HEK293T (cell line): ENCODE results near the gene MZB1.

Source experiments
- ELF4 ChIP-seq: fragments of 450-650 bp; IDR thresholded peaks from 2 replicates; pipeline ENCODE4 v1.6.1; 2017; ENCODE audit warnings: antibody characterized with exemption
- FOXA1 ChIP-seq: fragments of 450-650 bp; IDR thresholded peaks from 2 replicates; pipeline ENCODE4 v1.6.1; 2016; ENCODE audit warnings: mild to moderate bottlenecking
- FOXK2 ChIP-seq: fragments of 450-650 bp; IDR thresholded peaks from 2 replicates; pipeline ENCODE4 v1.6.1; 2016; ENCODE audit warnings: mild to moderate bottlenecking
- SUZ12 ChIP-seq: fragments of 450-650 bp; IDR thresholded peaks from 2 replicates; pipeline ENCODE4 v1.6.1; 2016; ENCODE audit warnings: mild to moderate bottlenecking

DNA sequence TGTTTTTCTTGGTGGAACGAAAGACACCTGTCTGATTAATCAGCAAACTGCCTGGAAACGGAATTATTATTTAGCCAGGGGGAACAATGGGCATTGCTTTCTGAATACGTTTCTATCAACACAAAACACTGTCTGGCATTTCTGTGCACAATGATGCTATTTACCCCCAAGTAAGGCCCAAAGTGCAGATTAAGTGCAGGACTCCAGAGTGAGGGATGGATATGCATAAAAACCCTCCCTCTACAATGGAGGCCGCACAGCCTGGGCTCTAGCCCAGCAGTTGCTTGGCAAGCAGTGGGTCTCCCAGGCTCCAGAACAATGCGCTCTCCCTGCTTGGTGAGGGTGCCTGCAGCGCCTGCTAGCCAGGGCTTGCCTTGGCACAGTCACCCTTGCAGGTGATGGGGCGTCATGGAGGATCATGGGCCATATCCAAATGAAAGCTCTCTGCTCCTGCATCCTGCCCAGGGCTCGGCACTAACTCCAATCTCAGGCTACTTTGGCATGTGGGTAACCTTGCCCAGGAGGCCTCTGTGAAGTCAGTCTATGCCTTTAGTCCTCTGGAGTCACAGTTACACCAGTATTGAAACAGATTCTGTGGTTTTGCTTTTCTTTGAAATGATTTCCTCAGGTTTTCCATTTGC is 25.6 kb upstream of the MZB1 start:
- no peak for TF ChIP-seq SUZ12
- TF ChIP-seq FOXA1 = no peak
- no peak for TF ChIP-seq FOXK2
- TF ChIP-seq ELF4 = no peak
